Bronchial epithelial cell (primary cell): ENCODE measurements around the gene CCR2. TPM values are rescaled to one million over a fixed set of nuclear protein-coding genes. Genes with fewer than 3 reads are reported as not detected.

ENCODE experiments used
- DNase-seq: peaks from one replicate; pipeline ENCODE4 v3.0.0-alpha.2; 2010; ENCODE audit warnings: low read depth
- FAIRE-seq: peaks from 2 replicates; lab custom pipeline; 2011; peaks lifted over from hg19 to GRCh38; lab: Jason Lieb, UNC
- H3K27me3 ChIP-seq: 2 replicates; pipeline ENCODE4 v1.5.1; 2011; ENCODE audit warnings: low read length; ENCODE audit not compliant: control insufficient read depth, insufficient read depth
- H3K36me3 ChIP-seq: 2 replicates; pipeline ENCODE4 v1.5.1; 2011; ENCODE audit warnings: low read length; ENCODE audit not compliant: control insufficient read depth, insufficient read depth
- H3K4me3 ChIP-seq: 2 replicates; pipeline ENCODE4 v1.5.1; 2011; ENCODE audit warnings: mild to moderate bottlenecking, low read depth, low read length, control low read depth
- CTCF ChIP-seq: IDR thresholded peaks from 2 replicates; pipeline ENCODE4 v1.5.1; 2011; ENCODE audit warnings: mild to moderate bottlenecking, moderate library complexity, low read length, control low read depth, inconsistent platforms; ENCODE audit not compliant: insufficient read depth, severe bottlenecking
- total RNA-seq: library from RNA; depleted of rRNA; stranded (reverse); fragments of >200 nt; gene quantifications from 2 replicates; pipeline ENCODE4 v1.2.1, GENCODE V29; 2014

Gene CCR2
- total RNA-seq, 1 donor from 2014 or later, result not detected

DNA sequence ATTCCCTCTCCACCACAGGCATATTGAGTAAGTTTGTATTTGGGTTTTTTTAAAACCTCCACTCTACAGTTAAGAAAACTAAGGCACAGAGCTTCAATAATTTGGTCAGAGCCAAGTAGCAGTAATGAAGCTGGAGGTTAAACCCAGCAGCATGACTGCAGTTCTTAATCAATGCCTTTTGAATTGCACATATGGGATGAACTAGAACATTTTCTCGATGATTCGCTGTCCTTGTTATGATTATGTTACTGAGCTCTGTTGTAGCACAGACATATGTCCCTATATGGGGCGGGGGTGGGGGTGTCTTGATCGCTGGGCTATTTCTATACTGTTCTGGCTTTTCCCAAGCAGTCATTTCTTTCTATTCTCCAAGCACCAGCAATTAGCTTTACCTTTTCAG, 15.2 kb downstream of the CCR2 start:
- FAIRE-seq, result no peak
- no peak for DNase-seq
- Histone ChIP-seq H3K36me3 (no peaks in the 10 kb centered on the region), H3K4me3 (no peak overlapping the region), H3K27me3 (peaks cover 2% of the 10 kb centered on the region)
- TF ChIP-seq CTCF, result no peak

DNA sequence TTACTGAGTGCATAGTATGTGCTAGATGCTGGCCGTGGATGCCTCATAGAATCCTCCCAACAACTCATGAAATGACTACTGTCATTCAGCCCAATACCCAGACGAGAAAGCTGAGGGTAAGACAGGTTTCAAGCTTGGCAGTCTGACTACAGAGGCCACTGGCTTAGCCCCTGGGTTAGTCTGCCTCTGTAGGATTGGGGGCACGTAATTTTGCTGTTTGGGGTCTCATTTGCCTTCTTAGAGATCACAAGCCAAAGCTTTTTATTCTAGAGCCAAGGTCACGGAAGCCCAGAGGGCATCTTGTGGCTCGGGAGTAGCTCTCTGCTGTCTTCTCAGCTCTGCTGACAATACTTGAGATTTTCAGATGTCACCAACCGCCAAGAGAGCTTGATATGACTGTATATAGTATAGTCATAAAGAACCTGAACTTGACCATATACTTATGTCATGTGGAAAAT, 15.8 kb downstream of the CCR2 start:
- H3K27me3 ChIP-seq, result peaks cover 6% of the 10 kb centered on the region
- FAIRE-seq (no peak), DNase-seq (no peak)
- H3K36me3 ChIP-seq, result no peaks in the 10 kb centered on the region
- no peak overlapping the region for H3K4me3 ChIP-seq
- TF ChIP-seq CTCF, result no peak

- DNase-seq (no peak), FAIRE-seq (no peak)
- peaks cover 7% of the 10 kb centered on the region for H3K27me3 ChIP-seq
- H3K36me3 ChIP-seq, result no peaks in the 10 kb centered on the region
- no peak for TF ChIP-seq CTCF
- no peak within 1 kb of the TSS for H3K4me3 ChIP-seq
These were observed 17.1 kb downstream of the CCR2 start, which contains the start of gene CCR5 for GRCh38 chr3:46370839-46371518. Gene CCR5 (plus strand): TSS chr3:46370946. CDS start chr3:46372903, 1,957 bp downstream.

- no peak for TF ChIP-seq CTCF
- peaks cover 7% of the 10 kb centered on the region for H3K27me3 ChIP-seq
- DNase-seq (no peak), FAIRE-seq (no peak)
- no peak overlapping the region for H3K4me3 ChIP-seq
- H3K36me3 ChIP-seq, result no peaks in the 10 kb centered on the region
These were observed 17.8 kb downstream of the CCR2 start for GRCh38 chr3:46371519-46372340.

GRCh38 chr3:46372492-46373359, 18.8 kb downstream of the CCR2 start:
- Histone ChIP-seq H3K36me3 (no peaks in the 10 kb centered on the region), H3K4me3 (no peak overlapping the region), H3K27me3 (peaks cover 9% of the 10 kb centered on the region)
- DNase-seq (peak; percentile 40), FAIRE-seq (peak; percentile 47)
- TF ChIP-seq CTCF, result peak; percentile 79
